Measurements from ENCODE around the gene UGT1A5. TPM values are rescaled to one million over a fixed set of nuclear protein-coding genes. Genes with fewer than 3 reads are reported as not detected.

UGT1A5 gene
- total RNA-seq, 4 donors from 2014 or later = not detected

DNA sequence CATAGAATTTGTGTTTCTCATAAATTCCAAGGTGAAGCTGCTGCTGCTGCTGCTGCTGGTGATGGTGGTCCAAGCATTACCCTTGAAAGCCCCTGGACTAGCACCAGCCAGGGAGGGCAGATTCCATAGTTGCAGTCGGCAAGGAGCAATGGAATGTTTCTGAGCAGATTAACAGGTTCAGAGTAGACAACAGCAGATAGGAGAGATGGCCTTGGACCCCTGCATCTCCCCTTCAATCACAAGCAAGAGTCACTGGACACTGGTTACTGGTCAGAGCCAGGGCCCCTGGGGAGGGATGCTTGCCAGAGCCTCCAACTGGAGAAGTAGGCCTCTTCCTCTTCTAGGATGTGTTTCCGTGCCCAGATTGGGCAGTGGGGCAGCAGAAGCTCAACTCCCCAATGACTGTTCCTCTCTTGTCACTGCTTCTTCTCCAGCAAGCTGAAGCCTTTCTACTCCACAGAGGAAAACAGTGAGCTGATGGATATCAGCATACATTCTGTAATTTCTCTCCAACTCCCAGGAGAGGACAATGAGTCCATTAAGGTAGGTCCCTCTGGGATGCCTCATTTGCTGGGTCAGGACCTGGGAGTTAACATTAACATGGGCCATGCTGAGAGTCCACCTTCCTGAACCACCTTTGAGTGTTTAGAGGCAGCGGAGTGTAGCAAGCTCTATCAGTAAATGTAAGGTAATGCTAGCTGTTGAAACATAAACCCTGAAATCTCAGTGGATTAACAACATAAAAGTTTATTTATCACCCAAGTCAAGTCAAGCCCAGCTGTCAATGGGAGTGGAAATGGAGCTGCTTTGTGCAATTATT is 100.7 kb downstream of the UGT1A5 start:
- Histone ChIP-seq H3K27ac (no peak overlapping the region), H3K4me3 (no peak overlapping the region), H3K9me3 (no peaks in the 10 kb centered on the region), H3K36me3 (no peaks in the 10 kb centered on the region), H3K27me3 (no peaks in the 10 kb centered on the region), H3K4me1 (no peaks in the 10 kb centered on the region)
- intact Hi-C loops (cut with DNase I; ENCODE audit: low total_unique reads) = no loop called here
- DNase-seq = no peak
- TF ChIP-seq POLR2A (IDR thresholded peaks at IDR 0.05) (no peak), CTCF (IDR thresholded peaks at IDR 0.05) (no peak)

DNA sequence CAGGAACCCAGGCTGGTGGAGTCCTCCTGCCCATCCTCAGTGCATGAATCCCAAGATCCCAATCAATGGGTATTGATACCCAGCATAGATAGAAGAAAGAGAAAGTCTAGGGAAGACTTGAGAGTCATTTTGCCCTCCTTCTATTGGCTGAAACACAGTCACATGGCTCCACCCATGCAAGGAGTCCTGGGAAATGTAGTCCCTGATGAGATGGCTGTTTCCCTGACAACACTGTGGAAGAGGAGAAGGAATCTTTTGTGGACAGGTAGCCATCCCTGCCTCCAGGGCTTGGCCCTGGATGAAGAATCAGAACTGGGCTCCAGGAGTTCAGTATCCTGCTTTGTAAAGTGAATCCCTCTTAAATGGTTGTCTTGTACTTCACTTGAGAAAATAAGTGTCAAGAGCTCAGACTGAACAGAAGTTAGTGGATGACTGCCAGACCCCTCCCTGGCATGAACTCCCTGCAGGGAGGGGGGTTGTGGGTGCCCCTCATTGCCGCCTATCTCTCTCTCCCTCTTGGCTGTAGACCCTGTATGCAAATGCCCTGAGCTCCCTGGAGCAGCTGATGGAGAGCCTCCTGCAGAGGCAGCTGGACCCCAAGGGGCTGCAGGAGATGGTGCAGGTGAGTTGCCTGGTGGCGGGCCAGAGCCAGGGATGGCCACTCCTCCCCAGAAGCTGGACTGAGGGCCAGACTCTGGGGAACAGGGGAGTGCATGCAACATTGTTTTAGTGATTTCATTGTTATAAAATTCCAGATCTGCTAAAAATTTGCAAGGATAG is 101.5 kb downstream of the UGT1A5 start:
- no peaks in the 10 kb centered on the region for H3K36me3 ChIP-seq
- peak in 1 of 2 donors; percentile 1 for DNase-seq
- H3K27me3 ChIP-seq = no peaks in the 10 kb centered on the region
- H3K9me3 ChIP-seq = no peaks in the 10 kb centered on the region
- no peak overlapping the region for H3K4me3 ChIP-seq
- intact Hi-C loops (cut with DNase I; ENCODE audit: low total_unique reads) = no loop called here
- H3K4me1 ChIP-seq = no peaks in the 10 kb centered on the region
- no peak for TF ChIP-seq CTCF (IDR thresholded peaks at IDR 0.05)
- no peak overlapping the region for H3K27ac ChIP-seq

DNA sequence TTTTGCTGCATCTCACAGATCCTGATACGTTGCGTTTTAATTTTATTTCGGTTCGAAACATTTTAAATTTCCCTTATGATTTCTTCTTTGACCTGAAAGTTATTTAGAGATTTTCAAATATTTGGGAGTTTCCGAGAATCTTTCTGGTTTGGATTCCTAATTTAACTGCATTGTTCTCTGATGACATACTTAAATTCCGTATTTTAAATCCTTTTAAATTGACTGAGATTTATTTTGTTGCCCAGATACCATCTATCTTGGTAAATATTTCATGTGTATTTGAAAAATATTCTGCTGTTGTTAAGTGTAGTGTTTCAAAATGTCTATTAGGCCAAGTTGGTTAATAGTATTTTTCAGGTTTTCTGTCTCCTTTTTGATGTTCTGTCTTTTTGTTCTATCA is 103.2 kb downstream of the UGT1A5 start:
- H3K36me3 ChIP-seq = no peaks in the 10 kb centered on the region
- DNase-seq = no peak
- intact Hi-C loops (cut with DNase I; ENCODE audit: low total_unique reads) = no loop called here
- TF ChIP-seq CTCF (IDR thresholded peaks at IDR 0.05) (no peak), POLR2A (IDR thresholded peaks at IDR 0.05) (no peak)
- no peak overlapping the region for H3K4me3 ChIP-seq
- no peaks in the 10 kb centered on the region for H3K4me1 ChIP-seq
- no peak overlapping the region for H3K27ac ChIP-seq
- H3K9me3 ChIP-seq = no peaks in the 10 kb centered on the region
- H3K27me3 ChIP-seq = no peaks in the 10 kb centered on the region

- Histone ChIP-seq H3K27me3 (no peaks in the 10 kb centered on the region), H3K36me3 (no peaks in the 10 kb centered on the region), H3K4me1 (no peaks in the 10 kb centered on the region), H3K4me3 (no peak overlapping the region), H3K27ac (no peak overlapping the region), H3K9me3 (no peaks in the 10 kb centered on the region)
- DNase-seq = no peak
- intact Hi-C loops (cut with DNase I; ENCODE audit: low total_unique reads) = no loop called here
- no peak for TF ChIP-seq POLR2A (IDR thresholded peaks at IDR 0.05)
- no peak for TF ChIP-seq CTCF (IDR thresholded peaks at IDR 0.05)
Observed at GRCh38 chr2:233816334-233816733, 103.6 kb downstream of the UGT1A5 start.

- TF ChIP-seq POLR2A (IDR thresholded peaks at IDR 0.05) (no peak), CTCF (IDR thresholded peaks at IDR 0.05) (no peak)
- intact Hi-C loops (cut with DNase I; ENCODE audit: low total_unique reads) = no loop called here
Observed at GRCh38 chr2:233816771-233817170, 104.1 kb downstream of the UGT1A5 start.

More at GRCh38 chr2:233816771-233817170, 104.1 kb downstream of the UGT1A5 start:
- no peak for DNase-seq
- Histone ChIP-seq H3K27me3 (no peaks in the 10 kb centered on the region), H3K9me3 (no peaks in the 10 kb centered on the region), H3K4me3 (no peak overlapping the region), H3K27ac (no peak overlapping the region), H3K4me1 (no peaks in the 10 kb centered on the region), H3K36me3 (no peaks in the 10 kb centered on the region)

Data from uterus (tissue), 4 donors.